Activated T-helper 1 cell treated with Interleukin-2 at 50 U/mL for 16 hours (primary cell): ENCODE data around the gene CDK19.
"Not testable (repeated sequence)": the region's sequence is repeated elsewhere in the genome, so short reads cannot be mapped to it uniquely, and the experiment has no call there.

Source experiments
- DNase-seq: peaks from one replicate; pipeline ENCODE4 v3.0.0-alpha.2; 2020; ENCODE audit warnings: low read depth

The CDK19 gene

DNA sequence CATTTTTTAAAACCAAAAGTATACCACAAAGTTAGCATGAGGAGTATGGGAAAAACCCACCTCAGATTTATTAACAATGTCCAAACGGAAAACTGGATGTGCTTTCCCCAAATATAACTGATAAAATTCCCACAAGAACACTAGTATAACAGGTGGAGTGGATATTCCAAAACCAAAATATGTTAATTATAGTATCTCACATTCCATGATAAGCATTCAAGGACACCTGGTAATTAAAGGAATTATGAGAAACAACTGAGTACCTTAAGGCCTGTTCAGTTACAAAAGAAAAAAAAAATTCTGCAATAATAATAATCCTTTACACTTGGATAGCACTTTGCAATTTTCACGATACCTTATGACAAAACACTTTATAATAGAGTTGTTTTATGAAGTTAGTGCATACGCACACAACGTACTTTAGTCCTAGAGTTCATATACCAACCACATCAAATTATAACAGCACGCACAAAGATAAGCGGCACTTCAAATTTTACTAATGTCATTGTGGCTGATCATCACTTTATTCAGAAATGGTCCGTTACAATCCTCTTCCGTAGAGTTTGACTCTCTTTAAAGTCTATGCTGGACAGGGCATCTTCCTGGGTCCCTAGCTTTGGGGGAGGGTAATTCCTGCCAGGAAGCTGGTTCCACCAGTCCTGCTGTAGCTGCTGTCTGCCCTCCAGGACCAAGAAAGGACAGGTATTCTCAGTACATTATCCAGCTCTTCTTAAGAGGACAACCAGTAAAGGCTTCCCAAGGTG lies 1.7 kb downstream of the CDK19 start:
- DNase-seq = no peak

- DNase-seq = no peak
Observed at GRCh38 chr6:110812719-110813118, 2.5 kb downstream of the CDK19 start.

DNA sequence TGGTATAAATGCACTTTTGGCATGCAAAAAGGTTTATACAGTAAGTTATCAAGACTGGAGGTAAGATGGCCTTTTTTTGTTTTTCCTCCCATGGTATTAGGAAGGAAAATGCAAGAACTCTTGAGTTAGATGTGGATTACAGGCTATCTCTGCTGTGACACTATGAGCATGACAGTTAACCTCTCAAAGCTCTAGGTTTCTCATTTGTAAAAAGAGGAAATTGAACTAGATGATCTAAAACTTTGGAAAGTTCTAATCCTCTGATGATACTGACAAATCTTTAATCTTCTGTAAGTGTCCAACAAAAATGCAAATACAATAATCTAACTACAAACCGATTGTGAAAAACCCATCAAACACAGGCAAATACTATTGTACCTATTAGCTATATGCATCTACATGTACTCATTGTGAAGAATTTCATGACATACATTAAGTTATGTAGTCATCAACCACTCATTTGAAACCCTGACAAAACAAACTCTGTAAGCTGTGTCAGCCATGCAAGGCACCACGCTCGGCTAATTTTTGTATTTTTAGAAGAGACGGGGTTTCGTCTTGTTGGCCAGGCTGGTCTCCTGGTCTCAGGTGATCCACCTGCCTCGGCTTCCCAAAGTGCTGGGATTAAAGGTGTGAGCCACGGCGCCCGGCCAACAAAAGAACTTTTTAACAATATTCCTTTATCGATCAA lies 4.2 kb downstream of the CDK19 start:
- DNase-seq = no peak

- DNase-seq = no peak
Observed at GRCh38 chr6:110809792-110810191, 5.5 kb downstream of the CDK19 start.

DNA sequence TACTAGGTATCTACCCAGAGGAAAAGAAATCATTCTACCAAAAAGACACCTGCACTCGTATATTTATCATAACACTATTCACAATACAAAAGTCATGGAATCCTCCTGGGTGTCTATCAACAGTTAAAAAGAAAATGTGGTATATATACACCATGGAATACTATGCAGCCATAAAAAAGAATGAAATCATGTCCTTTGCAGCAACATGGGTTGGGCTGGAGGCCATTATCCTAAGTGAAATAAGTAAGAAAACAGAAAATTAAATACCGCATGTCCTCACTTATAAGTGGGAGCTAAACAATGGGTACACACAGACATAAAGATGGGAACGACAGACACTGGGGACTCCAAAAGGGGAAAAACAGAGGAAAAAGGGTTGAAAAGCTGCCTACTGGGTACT lies 13.1 kb downstream of the CDK19 start:
- not testable (repeated sequence) for DNase-seq

DNA sequence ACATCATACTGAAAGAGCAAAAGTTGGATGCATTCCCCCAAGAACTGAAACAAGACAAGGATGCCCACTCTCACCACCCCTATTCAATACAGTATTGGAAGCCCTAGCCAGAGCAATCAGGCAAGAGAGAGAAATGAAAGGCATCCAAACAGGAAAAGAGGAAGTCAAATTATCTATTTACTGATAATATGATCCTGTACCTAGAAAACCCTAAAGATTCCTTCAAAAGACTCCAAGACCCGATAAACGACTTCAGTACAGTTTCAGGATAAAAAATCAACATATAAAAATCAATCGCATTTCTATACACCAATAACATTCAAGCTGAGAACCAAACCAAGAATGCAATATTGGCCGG lies 14.5 kb downstream of the CDK19 start:
- DNase-seq = no peak

DNA sequence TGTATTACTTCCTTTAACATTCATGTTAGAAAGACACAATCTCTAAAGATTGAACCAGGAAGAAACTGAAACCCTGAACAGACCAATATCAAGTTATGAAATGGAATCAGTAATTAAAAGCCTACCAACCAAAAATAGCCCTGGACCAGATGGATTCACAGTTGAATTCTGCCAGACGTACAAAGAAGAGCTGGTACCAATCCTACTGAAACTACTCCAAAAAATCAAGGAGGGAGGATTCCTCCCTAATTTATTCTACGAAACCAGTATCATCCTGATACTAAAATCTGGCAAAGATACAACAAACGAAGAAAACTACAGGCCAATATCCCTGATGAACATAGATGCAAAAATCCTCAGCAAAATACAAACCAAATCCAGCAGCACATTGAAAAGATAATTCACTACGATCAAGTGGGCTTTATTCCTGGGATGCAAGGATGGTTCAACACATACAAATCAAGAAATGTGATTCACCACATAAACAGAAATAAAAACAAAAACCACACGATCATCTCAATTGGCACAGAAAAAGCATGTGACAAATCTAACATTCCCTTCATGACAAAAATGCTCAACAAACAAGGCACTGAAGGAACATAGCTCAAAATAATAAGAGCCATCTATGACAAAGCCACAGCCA lies 15.0 kb downstream of the CDK19 start:
- no peak for DNase-seq

DNA sequence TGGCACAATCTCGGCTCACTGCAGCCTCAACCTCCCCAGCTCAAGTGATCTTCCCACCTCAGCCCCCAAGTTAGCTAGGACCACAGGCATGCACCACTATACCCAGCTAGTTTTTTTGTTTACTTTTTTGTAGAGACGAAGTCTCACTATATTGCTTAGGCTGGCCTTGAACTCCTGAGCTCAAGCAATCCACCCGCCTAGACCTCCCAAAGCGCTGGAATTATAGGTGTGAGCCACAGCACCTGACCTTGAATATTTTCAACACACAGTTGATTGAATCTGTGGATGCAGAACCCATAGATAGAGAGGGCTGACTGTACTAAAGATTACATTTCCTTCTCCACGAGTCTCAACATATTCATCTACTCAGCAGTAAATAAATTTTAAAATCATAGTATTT lies 15.6 kb downstream of the CDK19 start:
- no peak for DNase-seq

- no peak for DNase-seq
Observed at GRCh38 chr6:110799189-110799588, 16.1 kb downstream of the CDK19 start.

DNA sequence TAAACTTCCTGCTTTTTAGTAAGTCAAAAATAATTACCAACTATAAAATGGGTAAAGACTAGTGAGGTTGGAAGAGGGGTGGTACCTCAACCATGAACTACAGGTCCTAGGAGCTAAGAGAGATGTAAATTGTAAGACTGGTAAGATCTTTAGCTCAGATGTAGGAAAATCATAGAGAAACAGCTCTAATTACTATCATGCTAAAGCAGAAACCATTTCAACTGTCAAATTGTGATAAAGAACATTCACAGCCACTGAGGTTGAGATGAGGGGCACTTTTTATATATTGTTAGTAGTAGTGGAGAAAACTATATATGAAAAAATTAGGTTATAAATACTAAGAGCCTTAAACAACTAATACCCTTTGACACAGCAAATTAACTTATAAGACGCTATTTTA lies 20.0 kb downstream of the CDK19 start:
- DNase-seq = no peak

GRCh38 chr6:110786696-110787095 lies 28.6 kb downstream of the CDK19 start:
- DNase-seq = no peak

DNA sequence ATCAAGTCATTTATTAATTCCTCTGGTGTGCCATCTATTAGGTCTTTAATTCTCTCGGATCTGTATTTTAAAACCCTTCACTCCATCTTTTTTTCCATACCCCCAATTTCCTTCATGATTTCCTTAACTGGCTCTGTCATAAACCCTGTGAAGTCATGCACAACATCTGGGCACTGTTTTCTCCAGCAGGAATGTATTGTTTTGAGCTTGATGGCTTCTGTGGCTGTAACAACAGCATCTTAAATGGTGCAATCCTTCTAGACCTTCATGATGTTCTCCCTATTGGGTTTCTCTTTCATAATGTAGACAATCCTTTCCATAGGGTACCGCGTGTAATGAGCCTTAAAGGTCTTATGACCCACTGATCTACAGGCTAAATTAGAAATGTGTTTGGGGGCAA lies 29.0 kb downstream of the CDK19 start:
- no peak for DNase-seq

DNA sequence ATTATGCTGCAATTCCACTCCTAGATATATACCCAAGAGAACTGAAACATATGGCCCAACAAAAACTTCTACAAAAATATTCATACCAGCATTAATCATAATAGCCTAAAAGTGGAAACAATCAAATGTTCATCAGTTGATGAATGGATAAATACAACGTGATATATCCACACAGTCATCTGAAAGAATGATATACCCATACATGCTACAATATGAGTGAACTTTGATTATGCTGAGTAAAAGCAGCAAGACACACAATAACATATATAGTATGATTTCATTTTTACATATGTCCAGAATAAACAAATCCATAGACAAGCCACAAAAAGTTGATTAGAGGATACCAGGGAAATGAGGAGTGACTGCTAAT lies 30.7 kb downstream of the CDK19 start:
- DNase-seq = no peak

GRCh38 chr6:110781522-110782214 lies 33.6 kb downstream of the CDK19 start:
- no peak for DNase-seq

- no peak for DNase-seq
Observed at GRCh38 chr6:110778333-110778732, 36.9 kb downstream of the CDK19 start.

DNA sequence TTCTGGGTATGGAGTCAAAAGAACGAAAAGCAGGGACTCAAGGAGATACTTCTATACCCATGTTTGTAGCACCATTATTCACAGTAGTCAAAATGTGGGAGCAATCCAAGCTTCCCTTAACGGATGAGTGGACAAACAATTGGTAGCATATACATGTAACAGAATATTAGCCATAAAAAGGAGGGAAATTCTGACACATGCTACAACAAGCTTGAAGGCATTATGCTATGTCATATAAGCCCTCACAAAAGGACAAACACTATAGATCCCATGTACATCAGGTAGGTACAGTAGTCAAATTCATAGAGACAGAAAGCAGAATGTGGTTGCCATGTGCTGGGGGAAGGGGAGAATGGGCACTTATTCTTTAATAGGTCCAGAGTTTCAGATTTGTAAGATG lies 37.6 kb downstream of the CDK19 start:
- DNase-seq = no peak

GRCh38 chr6:110776413-110776812 lies 38.9 kb downstream of the CDK19 start:
- no peak for DNase-seq

DNA sequence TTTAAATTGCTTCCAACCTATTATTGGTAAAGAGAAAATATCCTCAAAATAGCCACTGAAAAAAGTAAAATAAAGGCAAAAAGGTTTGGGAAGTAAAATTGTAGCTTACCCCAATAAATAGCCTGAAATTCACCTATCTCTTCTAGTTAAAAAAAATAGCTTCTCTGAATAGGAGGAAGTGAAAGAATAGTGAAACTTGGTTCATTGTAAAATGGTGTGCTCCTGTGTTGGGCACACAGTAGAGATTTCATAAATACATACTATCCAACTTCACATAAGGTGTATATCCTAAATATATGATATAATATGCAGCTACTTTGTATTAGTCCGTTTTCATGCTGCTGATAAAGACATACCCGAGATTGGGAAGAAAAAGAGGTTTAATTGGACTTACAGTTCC lies 45.3 kb downstream of the CDK19 start:
- no peak for DNase-seq

GRCh38 chr6:110768057-110768456 lies 47.2 kb downstream of the CDK19 start:
- DNase-seq = no peak

DNA sequence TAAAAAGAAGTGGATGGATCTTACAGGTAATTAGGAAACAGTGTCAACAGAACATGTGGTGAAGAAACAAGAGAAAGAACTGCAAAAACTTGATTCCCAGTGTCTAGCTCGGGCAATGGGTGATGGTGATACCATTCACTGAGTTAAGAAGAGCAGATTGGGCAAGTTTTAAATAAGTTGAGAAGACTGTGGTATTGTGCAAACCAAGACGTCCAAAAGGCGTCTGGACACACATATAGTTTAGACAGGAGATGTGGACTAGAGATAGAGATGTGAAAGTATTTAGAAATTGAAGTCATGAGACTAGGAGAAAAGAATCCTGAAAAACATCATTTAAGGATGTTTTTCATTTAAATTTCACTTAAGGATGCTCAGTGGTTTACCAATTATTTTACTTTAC lies 53.9 kb downstream of the CDK19 start:
- DNase-seq = no peak

DNA sequence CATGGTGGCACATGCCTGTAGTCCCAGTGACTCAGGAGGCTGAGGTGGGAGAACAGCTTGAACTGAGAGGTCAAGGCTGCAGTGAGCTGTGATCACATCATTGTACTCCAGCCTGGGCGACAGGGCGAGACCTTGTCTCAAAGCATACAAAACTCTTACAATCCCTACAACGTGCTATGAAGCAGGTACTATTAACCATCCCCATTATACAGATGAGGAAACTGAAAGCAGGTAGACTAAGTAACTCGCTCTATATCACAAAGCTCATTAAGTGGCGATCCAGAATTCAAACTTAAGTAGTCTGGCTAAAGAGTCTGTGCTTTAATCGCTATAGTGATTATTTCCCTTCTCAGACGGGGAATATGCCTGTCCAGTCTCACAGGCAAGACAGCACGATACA lies 54.7 kb downstream of the CDK19 start:
- no peak for DNase-seq

GRCh38 chr6:110760098-110760497 lies 55.2 kb downstream of the CDK19 start:
- not testable (repeated sequence) for DNase-seq

GRCh38 chr6:110757926-110758325 lies 57.3 kb downstream of the CDK19 start:
- DNase-seq = no peak
